Right ventricle myocardium superior (tissue), 1 donor: ENCODE results near the gene PFKFB3. TPM values are rescaled to one million over a fixed set of nuclear protein-coding genes. Genes with fewer than 3 reads are reported as not detected.
A peak's percentile ranks its signal among the peaks of the same experiment; 100 is the strongest.
"Not testable (repeated sequence)": the region's sequence is repeated elsewhere in the genome, so short reads cannot be mapped to it uniquely, and the experiment has no call there.

Source experiments
- ATAC-seq: fragments of 200-7000 bp; cut with Tn5 transposase; one replicate; pipeline ENCODE4 v1.9.1; 2020; ENCODE audit warnings: mild to moderate bottlenecking; ENCODE audit not compliant: poor library complexity
- DNase-seq: peaks from one replicate; pipeline ENCODE4 v3.0.0-alpha.2; 2020
- intact Hi-C: fragments of 100-400 bp; cut with DNase I; formaldehyde crosslinking; loops from one replicate; pipeline ENCODE4 v1.11.2; 2022
- total RNA-seq: library from RNA; stranded (reverse); fragmentation: NEBNext Ultra II Directional; extraction: Animal tissue kit (Norgen Biotek cat#: 25700); gene quantifications from one replicate; pipeline ENCODE4 v1.2.1, GENCODE V29; 2021
- donor health status: DM: no; HTN: yes; CAD: no; lungs with severe emphysema.

PFKFB3 gene
- total RNA-seq, 1 donor from 2014 or later = 24.7 TPM

- DNase-seq (no peak), ATAC-seq (no peak)
- intact Hi-C loops = no loop called here
These were observed 73.6 kb downstream of the PFKFB3 start for GRCh38 chr10:6276356-6276755.

- DNase-seq (no peak), ATAC-seq (no peak)
- intact Hi-C loops = no loop called here
These were observed 75.9 kb downstream of the PFKFB3 start for GRCh38 chr10:6278519-6279120.

GRCh38 chr10:6279540-6280267, 77.0 kb downstream of the PFKFB3 start:
- ATAC-seq (no peak), DNase-seq (no peak)
- intact Hi-C loops = no loop called here

GRCh38 chr10:6280291-6280690, 77.6 kb downstream of the PFKFB3 start:
- intact Hi-C loops = no loop called here
- DNase-seq (no peak), ATAC-seq (no peak)

GRCh38 chr10:6282454-6282958, 79.8 kb downstream of the PFKFB3 start:
- no peak for ATAC-seq
- intact Hi-C loops = no loop called here
- DNase-seq = no peak

- DNase-seq (no peak), ATAC-seq (no peak)
- intact Hi-C loops = no loop called here
These were observed 80.9 kb downstream of the PFKFB3 start for GRCh38 chr10:6283655-6284054.

- ATAC-seq, DNase-seq, intact Hi-C loops: not testable (repeated sequence)
These were observed 87.9 kb downstream of the PFKFB3 start for GRCh38 chr10:6290621-6291020.

- DNase-seq (no peak), ATAC-seq (no peak)
- intact Hi-C loops = no loop called here
These were observed 90.0 kb downstream of the PFKFB3 start for GRCh38 chr10:6292741-6293151.

GRCh38 chr10:6296425-6296824, 93.7 kb downstream of the PFKFB3 start:
- ATAC-seq, DNase-seq, intact Hi-C loops: not testable (repeated sequence)

GRCh38 chr10:6296828-6297251, 94.1 kb downstream of the PFKFB3 start:
- ATAC-seq (no peak), DNase-seq (no peak)
- intact Hi-C loops = no loop called here

- no peak for DNase-seq
- intact Hi-C loops = no loop called here
- no peak for ATAC-seq
These were observed 94.8 kb downstream of the PFKFB3 start for GRCh38 chr10:6297522-6297921.

- no peak for DNase-seq
- intact Hi-C loops = no loop called here
- no peak for ATAC-seq
These were observed 95.2 kb downstream of the PFKFB3 start for GRCh38 chr10:6297951-6298381.

GRCh38 chr10:6298428-6298827, 95.7 kb downstream of the PFKFB3 start:
- DNase-seq (no peak), ATAC-seq (no peak)
- intact Hi-C loops = no loop called here

GRCh38 chr10:6299234-6299633, 96.5 kb downstream of the PFKFB3 start:
- ATAC-seq (no peak), DNase-seq (no peak)
- intact Hi-C loops = no loop called here

- DNase-seq (no peak), ATAC-seq (no peak)
- intact Hi-C loops = loop anchor here (10.0 kb wide), 1 partner anchor 55 kb away; no protein-coding TSS in a partner anchor
These were observed 97.0 kb downstream of the PFKFB3 start for GRCh38 chr10:6299743-6300105.

GRCh38 chr10:6300106-6300783, 97.5 kb downstream of the PFKFB3 start:
- ATAC-seq (peak; percentile 57), DNase-seq (no peak)
- intact Hi-C loops = loop anchor here (10.0 kb wide), 1 partner anchor 55 kb away; no protein-coding TSS in a partner anchor

GRCh38 chr10:6300784-6301460, 98.2 kb downstream of the PFKFB3 start:
- no peak for DNase-seq
- ATAC-seq = no peak
- intact Hi-C loops = loop anchor here (10.0 kb wide), 1 partner anchor 54 kb away; no protein-coding TSS in a partner anchor

GRCh38 chr10:6301488-6302075, 98.8 kb downstream of the PFKFB3 start:
- DNase-seq (no peak), ATAC-seq (no peak)
- intact Hi-C loops = loop anchor here (10.0 kb wide), 1 partner anchor 53 kb away; no protein-coding TSS in a partner anchor
